WTC11 (cell line): ENCODE data around the gene TMEM120B. TPM values are rescaled to one million over a fixed set of nuclear protein-coding genes. Genes with fewer than 3 reads are reported as not detected.

Experiments
- ATAC-seq: fragments of 200-7000 bp; cut with Tn5 transposase; 2 replicates; pipeline ENCODE4 v1.10.0; 2021; ENCODE audit warnings: mild to moderate bottlenecking, moderate library complexity
- CTCF ChIA-PET: fragments of 300-600 bp; sonication (Branson Sonifier 250); formaldehyde crosslinking; loops from one replicate; lab custom pipeline; 2021; ENCODE audit warnings: antibody characterized with exemption; lab: Charles Lee
- POLR2A ChIA-PET: fragments of 350-600 bp; sonication (Branson Sonifier 250); formaldehyde crosslinking; loops from one replicate; lab custom pipeline; 2021; ENCODE audit warnings: antibody characterized with exemption; lab: Charles Lee
- DNase-seq: peaks from one replicate; pipeline ENCODE4 v3.0.0; 2021; ENCODE audit warnings: low spot score
- H3K27ac Mint-ChIP-seq: 2 replicates; pipeline ENCODE4 v1.8.0; 2021; ENCODE audit warnings: mixed read lengths
- H3K27me3 Mint-ChIP-seq: 2 replicates; pipeline ENCODE4 v1.8.0; 2021; ENCODE audit warnings: low read depth, mild to moderate bottlenecking, moderate library complexity, mixed read lengths
- H3K36me3 Mint-ChIP-seq: 2 replicates; pipeline ENCODE4 v1.8.0; 2021; ENCODE audit warnings: mixed read lengths
- H3K4me1 Mint-ChIP-seq: 2 replicates; pipeline ENCODE4 v1.8.0; 2022; ENCODE audit warnings: mixed read lengths
- H3K4me3 Mint-ChIP-seq: 2 replicates; pipeline ENCODE4 v1.8.0; 2021; ENCODE audit warnings: mild to moderate bottlenecking, moderate library complexity, mixed read lengths
- H3K9me3 Mint-ChIP-seq: 2 replicates; pipeline ENCODE4 v1.8.0; 2021; ENCODE audit warnings: mixed read lengths
- ATF1 ChIP-seq: sonication (generic); formaldehyde crosslinking; IDR thresholded peaks from 2 replicates; pipeline ENCODE4 v1.8.1; 2023; ENCODE audit warnings: mild to moderate bottlenecking, moderate library complexity, missing genetic modification reagents
- CDX4 ChIP-seq: fragments of 250-450 bp; sonication (Bioruptor Pico); IDR thresholded peaks from 2 replicates; pipeline ENCODE4 v1.9.0; 2021; ENCODE audit warnings: moderate library complexity, mild to moderate bottlenecking, inconsistent platforms, borderline replicate concordance
- E2F4 ChIP-seq: sonication (generic); formaldehyde crosslinking; IDR thresholded peaks from 2 replicates; pipeline ENCODE4 v1.8.1; 2022; ENCODE audit warnings: low read depth, mild to moderate bottlenecking, moderate library complexity, missing genetic modification reagents, borderline replicate concordance
- EMX1 ChIP-seq: fragments of 250-450 bp; sonication (Bioruptor Pico); IDR thresholded peaks from 2 replicates; pipeline ENCODE4 v1.8.0; 2021; ENCODE audit warnings: mild to moderate bottlenecking
- ESRRA ChIP-seq: sonication (generic); formaldehyde crosslinking; IDR thresholded peaks from 2 replicates; pipeline ENCODE4 v1.8.1; 2022; ENCODE audit warnings: mild to moderate bottlenecking, missing genetic modification reagents, borderline replicate concordance
- ETV6 ChIP-seq: sonication (generic); formaldehyde crosslinking; IDR thresholded peaks from 2 replicates; pipeline ENCODE4 v1.8.1; 2022; ENCODE audit warnings: mild to moderate bottlenecking, missing genetic modification reagents
- FOXP4 ChIP-seq: sonication (generic); formaldehyde crosslinking; IDR thresholded peaks from 2 replicates; pipeline ENCODE4 v1.8.0; 2022; ENCODE audit warnings: mild to moderate bottlenecking, missing genetic modification reagents
- JAZF1 ChIP-seq: fragments of 250-450 bp; sonication (Bioruptor Pico); IDR thresholded peaks from 2 replicates; pipeline ENCODE4 v1.9.0; 2021; ENCODE audit warnings: moderate library complexity, mild to moderate bottlenecking, inconsistent platforms
- MAX ChIP-seq: sonication (generic); formaldehyde crosslinking; IDR thresholded peaks from 2 replicates; pipeline ENCODE4 v1.8.0; 2022; ENCODE audit warnings: mild to moderate bottlenecking, missing genetic modification reagents
- MYBL2 ChIP-seq: sonication (generic); formaldehyde crosslinking; IDR thresholded peaks from 2 replicates; pipeline ENCODE4 v1.8.1; 2023; ENCODE audit warnings: mild to moderate bottlenecking, moderate library complexity, missing genetic modification reagents
- NFYB ChIP-seq: sonication (generic); formaldehyde crosslinking; conservative IDR thresholded peaks from 2 replicates; pipeline ENCODE4 v1.8.0; 2022; ENCODE audit warnings: low read depth, missing genetic modification reagents
- OVOL2 ChIP-seq: fragments of 250-450 bp; sonication (Bioruptor Pico); IDR thresholded peaks from 2 replicates; pipeline ENCODE4 v1.9.0; 2021; ENCODE audit warnings: mild to moderate bottlenecking, borderline replicate concordance
- RELA ChIP-seq: sonication (generic); formaldehyde crosslinking; IDR thresholded peaks from 2 replicates; pipeline ENCODE4 v1.8.1; 2022; ENCODE audit warnings: missing genetic modification reagents, mild to moderate bottlenecking, borderline replicate concordance
- TP53 ChIP-seq: sonication (generic); formaldehyde crosslinking; IDR thresholded peaks from 2 replicates; pipeline ENCODE4 v1.8.1; 2023; ENCODE audit warnings: mild to moderate bottlenecking, missing genetic modification reagents
- ZBTB43 ChIP-seq: sonication (generic); formaldehyde crosslinking; IDR thresholded peaks from 2 replicates; pipeline ENCODE4 v1.8.1; 2023; ENCODE audit warnings: mild to moderate bottlenecking, missing genetic modification reagents
- ZMAT4 ChIP-seq: fragments of 250-450 bp; sonication (Bioruptor Pico); IDR thresholded peaks from 2 replicates; pipeline ENCODE4 v1.9.0; 2021; ENCODE audit warnings: mild to moderate bottlenecking
- ZNF121 ChIP-seq: sonication (generic); formaldehyde crosslinking; IDR thresholded peaks from 2 replicates; pipeline ENCODE4 v1.8.0; 2023; ENCODE audit warnings: missing genetic modification reagents
- ZNF263 ChIP-seq: sonication (generic); formaldehyde crosslinking; IDR thresholded peaks from 2 replicates; pipeline ENCODE4 v1.8.1; 2022; ENCODE audit warnings: low read depth, mild to moderate bottlenecking, moderate library complexity, missing genetic modification reagents
- ZNF396 ChIP-seq: fragments of 250-450 bp; sonication (Bioruptor Pico); IDR thresholded peaks from 2 replicates; pipeline ENCODE4 v1.8.0; 2021; ENCODE audit warnings: mild to moderate bottlenecking, moderate library complexity, borderline replicate concordance
- ZNF425 ChIP-seq: fragments of 250-450 bp; sonication (Bioruptor Pico); conservative IDR thresholded peaks from 2 replicates; pipeline ENCODE4 v1.9.0; 2021; ENCODE audit warnings: mild to moderate bottlenecking
- total RNA-seq: library from RNA; stranded (reverse); gene quantifications from 3 replicates; pipeline ENCODE4 v1.2.3, GENCODE V29; 2021
- TF ChIP-seq, protein P1 (sequence below): sonication (generic); formaldehyde crosslinking; IDR thresholded peaks from 2 replicates; pipeline ENCODE4 v1.8.1; 2023; ENCODE audit warnings: mild to moderate bottlenecking, missing genetic modification reagents, moderate library complexity

TMEM120B gene
- total RNA-seq, 1 experiment from 2014 or later, result 36.9 TPM

DNA sequence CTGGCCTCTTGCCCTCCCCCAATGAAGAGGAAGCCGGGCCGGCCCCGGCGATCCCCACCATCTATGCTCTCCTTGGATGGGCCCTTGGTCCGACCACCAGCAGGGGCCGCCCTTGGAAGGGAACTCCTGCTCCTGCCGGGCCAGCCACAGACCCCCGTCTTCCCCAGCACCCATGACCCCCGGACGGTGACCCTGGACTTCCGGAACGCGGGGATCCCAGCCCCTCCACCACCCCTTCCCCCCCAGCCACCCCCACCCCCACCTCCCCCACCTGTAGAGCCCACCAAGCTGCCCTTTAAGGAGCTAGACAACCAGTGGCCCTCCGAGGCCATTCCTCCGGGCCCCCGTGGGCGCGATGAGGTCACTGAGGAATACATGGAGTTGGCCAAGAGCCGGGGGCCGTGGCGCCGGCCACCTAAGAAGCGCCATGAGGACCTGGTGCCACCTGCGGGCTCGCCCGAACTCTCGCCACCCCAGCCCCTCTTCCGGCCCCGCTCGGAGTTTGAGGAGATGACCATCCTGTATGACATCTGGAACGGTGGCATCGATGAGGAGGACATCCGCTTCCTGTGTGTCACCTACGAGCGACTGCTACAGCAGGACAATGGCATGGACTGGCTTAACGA is 110.7 kb downstream of the TMEM120B start:
- Mint-ChIP-seq H3K4me1 (no peaks in the 10 kb centered on the region), H3K27ac (no peak overlapping the region), H3K4me3 (no peak overlapping the region), H3K36me3 (peaks cover 14% of the 10 kb centered on the region), H3K27me3 (no peaks in the 10 kb centered on the region), H3K9me3 (no peaks in the 10 kb centered on the region)
- ChIA-PET POLR2A (no interaction called here), CTCF (interaction anchor here (0.6 to 2.3 kb wide), 5 partner anchors 11 to 70 kb away, joined by 3 to 14 read pairs (median 10); partner anchors contain the start of gene RHOF)
- DNase-seq, result no peak
- TF ChIP-seq ZMAT4 (no peak), MAX (CRISPR knock-in tag) (no peak), JAZF1 (CRISPR knock-in tag) (no peak), OVOL2 (CRISPR knock-in tag) (no peak), ZNF425 (CRISPR knock-in tag) (no peak), ZNF121 (no peak), ETV6 (CRISPR knock-in tag) (no peak), ZNF263 (CRISPR knock-in tag) (no peak)
- peak; percentile 48; the same call in 1 of the 2 replicates for ATAC-seq

DNA sequence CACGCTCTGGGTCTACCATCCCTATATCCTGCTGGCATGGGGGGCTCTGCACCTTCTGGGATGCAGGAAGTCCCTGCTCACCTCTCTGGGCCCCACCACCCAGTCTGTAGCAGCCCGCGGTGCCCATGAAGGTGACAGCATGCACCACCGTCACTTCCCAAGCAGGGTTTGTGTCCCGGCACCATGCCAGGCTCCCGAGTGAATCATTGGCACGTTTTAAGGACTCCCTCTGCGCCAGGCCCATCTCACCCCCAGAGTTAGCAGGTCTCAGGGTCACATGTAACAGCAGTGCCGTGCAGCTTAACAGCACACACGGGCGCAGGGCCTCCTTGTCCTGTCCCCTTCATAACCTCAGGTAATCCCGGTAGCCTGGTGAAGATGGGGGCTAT is 111.2 kb downstream of the TMEM120B start:
- DNase-seq, result no peak
- no peaks in the 10 kb centered on the region for H3K9me3 Mint-ChIP-seq
- TF ChIP-seq, protein P1, sequence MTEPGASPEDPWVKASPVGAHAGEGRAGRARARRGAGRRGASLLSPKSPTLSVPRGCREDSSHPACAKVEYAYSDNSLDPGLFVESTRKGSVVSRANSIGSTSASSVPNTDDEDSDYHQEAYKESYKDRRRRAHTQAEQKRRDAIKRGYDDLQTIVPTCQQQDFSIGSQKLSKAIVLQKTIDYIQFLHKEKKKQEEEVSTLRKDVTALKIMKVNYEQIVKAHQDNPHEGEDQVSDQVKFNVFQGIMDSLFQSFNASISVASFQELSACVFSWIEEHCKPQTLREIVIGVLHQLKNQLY (CRISPR knock-in tag), result no peak
- TF ChIP-seq ESRRA (CRISPR knock-in tag) (no peak), ATF1 (CRISPR knock-in tag) (no peak), ZNF263 (CRISPR knock-in tag) (no peak)
- TF ChIP-seq, all 79 proteins: peak for 0
- ChIA-PET CTCF (interaction anchor here (0.6 to 2.3 kb wide), 3 partner anchors 12 to 70 kb away, joined by 3 to 14 read pairs (median 3); no protein-coding TSS in a partner anchor), POLR2A (interaction anchor here (1.3 kb wide), 1 partner anchor 12 kb away, joined by 4 read pairs; no protein-coding TSS in a partner anchor)
- ATAC-seq, result no peak
- H3K27ac Mint-ChIP-seq, result no peak overlapping the region
- no peaks in the 10 kb centered on the region for H3K4me1 Mint-ChIP-seq
- H3K36me3 Mint-ChIP-seq, result peaks cover 19% of the 10 kb centered on the region
- no peaks in the 10 kb centered on the region for H3K27me3 Mint-ChIP-seq
- no peak overlapping the region for H3K4me3 Mint-ChIP-seq

DNA sequence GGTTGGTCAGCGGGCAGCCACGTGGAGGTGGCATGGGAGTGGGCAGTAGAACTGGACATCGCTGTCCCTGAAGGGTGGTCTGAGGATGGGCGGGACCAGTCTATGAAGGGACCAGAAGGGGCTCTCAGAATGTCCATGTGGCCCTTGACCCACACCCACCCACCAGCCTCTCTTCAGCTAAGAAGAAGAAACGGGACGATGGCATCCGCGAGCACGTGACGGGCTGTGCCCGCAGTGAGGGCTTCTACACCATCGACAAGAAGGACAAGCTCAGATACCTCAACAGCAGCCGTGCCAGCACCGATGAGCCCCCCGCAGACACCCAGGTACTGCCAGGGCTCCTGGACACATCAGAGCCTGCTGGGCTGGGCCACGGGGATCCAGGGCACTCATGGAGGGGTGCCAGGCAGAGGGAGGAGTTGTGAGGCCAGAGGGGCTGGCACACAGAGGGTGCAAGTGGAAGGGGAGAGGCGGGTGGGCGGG is 112.5 kb downstream of the TMEM120B start:
- POLR2A ChIA-PET, result interaction anchor here (1.3 kb wide), 1 partner anchor 13 kb away, joined by 4 read pairs; no protein-coding TSS in a partner anchor
- ATAC-seq, result no peak
- Mint-ChIP-seq H3K36me3 (peaks cover 16% of the 10 kb centered on the region), H3K4me1 (no peaks in the 10 kb centered on the region), H3K4me3 (no peak overlapping the region), H3K27ac (no peak overlapping the region), H3K9me3 (no peaks in the 10 kb centered on the region), H3K27me3 (no peaks in the 10 kb centered on the region)
- no peak for DNase-seq
- CTCF ChIA-PET, result interaction anchor here (0.6 to 3.5 kb wide), 5 partner anchors 12 to 31 kb away, joined by 3 to 46 read pairs (median 4); partner anchors contain the start of gene RHOF
- TF ChIP-seq RELA (CRISPR knock-in tag) (no peak), ATF1 (CRISPR knock-in tag) (no peak), MYBL2 (no peak), TP53 (CRISPR knock-in tag) (no peak), ZNF396 (CRISPR knock-in tag) (no peak), EMX1 (no peak), NFYB (CRISPR knock-in tag) (no peak), ZBTB43 (no peak), CDX4 (no peak), FOXP4 (CRISPR knock-in tag) (no peak), E2F4 (CRISPR knock-in tag) (no peak)
